ENCODE measurements around the gene DNM3. TPM values are rescaled to one million over a fixed set of nuclear protein-coding genes. Genes with fewer than 3 reads are reported as not detected.

DNM3 gene
- total and polyA plus RNA-seq, 2 donors (not counting 1 experiment from before 2014, with no cell fraction given), result 1.0 to 1.3 TPM

DNA sequence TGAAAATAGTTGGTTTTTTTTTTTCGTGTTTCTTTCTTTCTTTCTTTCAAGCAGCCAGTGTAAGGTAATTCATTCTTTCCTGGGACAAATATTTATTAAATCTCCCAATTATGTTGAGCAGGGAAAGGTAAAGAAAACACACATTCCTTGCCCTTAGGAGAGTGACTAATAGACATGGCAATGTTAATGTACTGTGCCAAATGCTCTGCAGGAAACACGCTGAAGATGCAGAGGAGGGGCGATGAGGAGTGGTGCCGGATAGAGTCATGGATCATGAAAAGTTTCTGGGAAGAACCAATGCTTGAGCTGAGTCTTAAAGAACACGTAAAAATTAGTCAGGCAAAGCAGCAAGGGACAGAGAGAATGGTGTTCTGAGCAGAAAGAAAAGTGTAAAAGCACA, 199.2 kb downstream of the DNM3 start:
- DNase-seq (no peak), ATAC-seq (ENCODE audit: low read depth) (no peak)
- H3K9me3 Mint-ChIP-seq (ENCODE audit: insufficient read depth), result no peaks in the 10 kb centered on the region
- Histone ChIP-seq H3K27me3 (replicated peaks in 1 of 4; ENCODE audit: control extremely low read depth in 1 of 4, control insufficient read depth in 3 of 4, insufficient read depth in 4 of 4, low read length in 3 of 4) (no peaks in the 10 kb centered on the region), H3K27ac (ENCODE audit: low read length in 2 of 2) (no peak overlapping the region), H3K4me3 (ENCODE audit: control extremely low read depth in 1 of 5, extremely low read depth in 1 of 5, insufficient read depth in 1 of 5, low read depth in 2 of 5, low read length in 4 of 5) (no peak overlapping the region), H3K4me2 (replicated peaks; ENCODE audit: low read depth, low read length, poor library complexity, severe bottlenecking) (no peak overlapping the region), H3K9ac (ENCODE audit: low read length) (no peak overlapping the region), H4K20me1 (ENCODE audit: control insufficient read depth, insufficient read depth, low read length, poor library complexity, severe bottlenecking) (no peaks in the 10 kb centered on the region), H3K79me2 (ENCODE audit: control insufficient read depth, insufficient read depth, low read length) (no peaks in the 10 kb centered on the region), H3K4me1 (ENCODE audit: control insufficient read depth in 2 of 2, insufficient read depth in 2 of 2, low read length in 2 of 2) (no peaks in the 10 kb centered on the region), H3K9me3 (ENCODE audit: control extremely low read depth in 1 of 3, control insufficient read depth in 2 of 3, insufficient read depth in 1 of 3, low read length in 2 of 3) (peaks cover 0 to 1% (median 0%) of the 10 kb centered on the region in 3 donors), H3K36me3 (replicated peaks in 1 of 2; ENCODE audit: control extremely low read depth in 1 of 2, control insufficient read depth in 1 of 2, extremely low read depth in 1 of 2, insufficient read depth in 2 of 2, low read length in 1 of 2) (no peaks in the 10 kb centered on the region), H2AFZ (ENCODE audit: insufficient read depth, low read depth, low read length, poor library complexity, severe bottlenecking) (no peak overlapping the region)
- WGBS (ENCODE audit: insufficient coverage), result 95% methylated on average over 4 of the region's 5 CpGs
- no peaks in the 10 kb centered on the region for H3K27me3 Mint-ChIP-seq
- no peak for TF ChIP-seq EZH2 (IDR thresholded peaks at IDR 0.05; ENCODE audit: borderline replicate concordance, insufficient read depth, low read depth, low read length, poor library complexity, severe bottlenecking)
- TF ChIP-seq, protein P1, sequence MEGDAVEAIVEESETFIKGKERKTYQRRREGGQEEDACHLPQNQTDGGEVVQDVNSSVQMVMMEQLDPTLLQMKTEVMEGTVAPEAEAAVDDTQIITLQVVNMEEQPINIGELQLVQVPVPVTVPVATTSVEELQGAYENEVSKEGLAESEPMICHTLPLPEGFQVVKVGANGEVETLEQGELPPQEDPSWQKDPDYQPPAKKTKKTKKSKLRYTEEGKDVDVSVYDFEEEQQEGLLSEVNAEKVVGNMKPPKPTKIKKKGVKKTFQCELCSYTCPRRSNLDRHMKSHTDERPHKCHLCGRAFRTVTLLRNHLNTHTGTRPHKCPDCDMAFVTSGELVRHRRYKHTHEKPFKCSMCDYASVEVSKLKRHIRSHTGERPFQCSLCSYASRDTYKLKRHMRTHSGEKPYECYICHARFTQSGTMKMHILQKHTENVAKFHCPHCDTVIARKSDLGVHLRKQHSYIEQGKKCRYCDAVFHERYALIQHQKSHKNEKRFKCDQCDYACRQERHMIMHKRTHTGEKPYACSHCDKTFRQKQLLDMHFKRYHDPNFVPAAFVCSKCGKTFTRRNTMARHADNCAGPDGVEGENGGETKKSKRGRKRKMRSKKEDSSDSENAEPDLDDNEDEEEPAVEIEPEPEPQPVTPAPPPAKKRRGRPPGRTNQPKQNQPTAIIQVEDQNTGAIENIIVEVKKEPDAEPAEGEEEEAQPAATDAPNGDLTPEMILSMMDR (IDR thresholded peaks at IDR 0.05), result no peak
- intact Hi-C loops (cut with micrococcal nuclease), result no loop called here
- POLR2A ChIA-PET, result no interaction called here
- CTCF ChIA-PET, result interaction anchor here (1.2 kb wide), 1 partner anchor 402 kb away, joined by 3 read pairs; no protein-coding TSS in a partner anchor
- H3K4me3 Mint-ChIP-seq, result no peak overlapping the region
- H3K4me1 Mint-ChIP-seq, result peaks cover 2% of the 10 kb centered on the region
- H3K27ac Mint-ChIP-seq, result no peak overlapping the region

DNA sequence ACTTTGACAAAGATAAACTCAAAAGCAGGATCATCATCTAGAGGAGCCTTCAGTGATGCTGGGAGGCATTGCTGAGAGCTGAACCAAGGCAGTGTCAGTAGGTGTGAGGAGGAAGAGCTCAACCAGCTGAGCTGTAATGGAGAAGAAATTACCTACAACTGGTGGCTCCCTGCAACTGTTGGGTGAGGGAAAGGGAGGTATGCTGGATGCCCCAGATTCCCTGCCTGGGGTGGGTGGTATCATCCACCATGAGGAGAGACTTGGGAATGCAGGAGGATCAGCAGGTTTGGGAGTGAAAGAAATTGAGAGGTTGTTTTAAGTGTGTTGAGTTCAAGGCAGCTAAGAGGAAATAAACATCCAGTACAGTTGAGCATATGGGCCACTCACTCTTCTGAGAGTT, 199.8 kb downstream of the DNM3 start:
- Mint-ChIP-seq H3K4me1 (peaks cover 2% of the 10 kb centered on the region), H3K27me3 (no peaks in the 10 kb centered on the region), H3K9me3 (ENCODE audit: insufficient read depth) (no peaks in the 10 kb centered on the region), H3K4me3 (no peak overlapping the region), H3K27ac (no peak overlapping the region)
- no peak overlapping the region for H3K27ac ChIP-seq (ENCODE audit: low read length in 2 of 2)
- H3K9ac ChIP-seq (ENCODE audit: low read length), result no peak overlapping the region
- ChIA-PET CTCF (interaction anchor here (1.2 kb wide), 1 partner anchor 402 kb away, joined by 3 read pairs; no protein-coding TSS in a partner anchor), POLR2A (no interaction called here)
- H3K27me3 ChIP-seq (replicated peaks in 1 of 4; ENCODE audit: control extremely low read depth in 1 of 4, control insufficient read depth in 3 of 4, insufficient read depth in 4 of 4, low read length in 3 of 4), result no peaks in the 10 kb centered on the region
- peaks cover 0 to 1% (median 0%) of the 10 kb centered on the region in 3 donors for H3K9me3 ChIP-seq (ENCODE audit: control extremely low read depth in 1 of 3, control insufficient read depth in 2 of 3, insufficient read depth in 1 of 3, low read length in 2 of 3)
- DNase-seq, result no peak
- H4K20me1 ChIP-seq (ENCODE audit: control insufficient read depth, insufficient read depth, low read length, poor library complexity, severe bottlenecking), result no peaks in the 10 kb centered on the region
- no peak for ATAC-seq (ENCODE audit: low read depth)
- H3K4me3 ChIP-seq (ENCODE audit: control extremely low read depth in 1 of 5, extremely low read depth in 1 of 5, insufficient read depth in 1 of 5, low read depth in 2 of 5, low read length in 4 of 5), result no peak overlapping the region
- H3K4me1 ChIP-seq (ENCODE audit: control insufficient read depth in 2 of 2, insufficient read depth in 2 of 2, low read length in 2 of 2), result no peaks in the 10 kb centered on the region
- H3K36me3 ChIP-seq (replicated peaks in 1 of 2; ENCODE audit: control extremely low read depth in 1 of 2, control insufficient read depth in 1 of 2, extremely low read depth in 1 of 2, insufficient read depth in 2 of 2, low read length in 1 of 2), result no peaks in the 10 kb centered on the region
- H2AFZ ChIP-seq (ENCODE audit: insufficient read depth, low read depth, low read length, poor library complexity, severe bottlenecking), result no peak overlapping the region
- H3K79me2 ChIP-seq (ENCODE audit: control insufficient read depth, insufficient read depth, low read length), result no peaks in the 10 kb centered on the region
- H3K4me2 ChIP-seq (replicated peaks; ENCODE audit: low read depth, low read length, poor library complexity, severe bottlenecking), result no peak overlapping the region
- intact Hi-C loops (cut with micrococcal nuclease), result no loop called here
- TF ChIP-seq, protein P1 (IDR thresholded peaks at IDR 0.05), result no peak
- TF ChIP-seq EZH2 (IDR thresholded peaks at IDR 0.05; ENCODE audit: borderline replicate concordance, insufficient read depth, low read depth, low read length, poor library complexity, severe bottlenecking), result no peak
